Lung (tissue), 12 donors: ENCODE results near the gene LSP1. TPM values are rescaled to one million over a fixed set of nuclear protein-coding genes. Genes with fewer than 3 reads are reported as not detected.

Experiments
- ATAC-seq: fragments of 200-7000 bp; cut with Tn5 transposase; one replicate; pipeline ENCODE4 v1.9.1; 2020; ENCODE audit warnings: moderate number of reproducible peaks; ENCODE audit not compliant: insufficient read depth, low FRiP score
- DNase-seq, 3 donors: peaks; one replicate each; pipeline ENCODE4 v3.0.0-alpha.2; 2013 to 2017
- H3K27ac ChIP-seq, 2 donors: one replicate each; pipeline ENCODE4 v1.5.1; 2013; ENCODE audit warnings: mild to moderate bottlenecking in 2 of 2, moderate library complexity in 2 of 2, control low read depth in 1 of 2, inconsistent platforms in 1 of 2, low read depth in 1 of 2, low read length in 1 of 2
- H3K27me3 ChIP-seq, 3 donors: one replicate each; pipeline ENCODE4 v1.5.1; 2013; ENCODE audit warnings: low read length in 2 of 3; ENCODE audit not compliant: control insufficient read depth in 3 of 3, insufficient read depth in 3 of 3
- H3K36me3 ChIP-seq, 4 donors: one replicate each; pipeline ENCODE4 v1.5.1; 2013; ENCODE audit warnings: low read length in 4 of 4, mild to moderate bottlenecking in 1 of 4, moderate library complexity in 1 of 4; ENCODE audit not compliant: control insufficient read depth in 4 of 4, insufficient read depth in 4 of 4
- H3K4me1 ChIP-seq, 5 donors: one replicate each; pipeline ENCODE4 v1.5.1; 2013; ENCODE audit warnings: low read length in 5 of 5, mild to moderate bottlenecking in 2 of 5, moderate library complexity in 1 of 5; ENCODE audit not compliant: control insufficient read depth in 5 of 5, insufficient read depth in 5 of 5
- H3K4me3 ChIP-seq: one replicate; pipeline ENCODE4 v1.5.1; 2013; ENCODE audit warnings: mild to moderate bottlenecking, control low read depth, moderate library complexity
- H3K9ac ChIP-seq, 2 donors: one replicate each; pipeline ENCODE4 v1.5.1; 2013; ENCODE audit warnings: low read length in 2 of 2, control low read depth in 1 of 2; ENCODE audit not compliant: insufficient read depth in 1 of 2
- H3K9me3 ChIP-seq, 4 donors: one replicate each; pipeline ENCODE4 v1.5.1; 2013; ENCODE audit warnings: low read length in 3 of 4, mild to moderate bottlenecking in 1 of 4, moderate library complexity in 1 of 4; ENCODE audit not compliant: control insufficient read depth in 4 of 4, insufficient read depth in 3 of 4
- CTCF ChIP-seq: IDR thresholded peaks from 2 replicates; pipeline ENCODE4 v1.5.1; 2012; ENCODE audit warnings: mild to moderate bottlenecking; ENCODE audit errors: control extremely low read depth, extremely low read depth
- WGBS, 2 donors: extraction: QIAGEN DNeasy Blood & Tissue Kit; methylation state at CpG; one replicate each; pipeline ENCODE4 v1.1.7; 2013; 5-methylcytosine and 5-hydroxymethylcytosine counted together
- polyA plus RNA-seq, 2 donors: library from polyadenylated mRNA; stranded (reverse); fragments of 200-250 nt; gene quantifications; one replicate each; pipeline ENCODE4 v1.2.1, GENCODE V29; 2013
- total RNA-seq, 2 donors: library from RNA; depleted of rRNA in 1 of 2; stranded (reverse); fragments of >200 nt in 1 of 2; gene quantifications; one replicate each; pipeline ENCODE4 v1.2.1, GENCODE V29; 2014 to 2021
- donor health status: control.
- donor health status: control.
- donor health status: Bipolar disorder and iron deficiency.
- donor health status: healthy.
- donor health status: DM: yes; HTN: yes; CAD: no.

LSP1 gene
- total and polyA plus RNA-seq, 4 donors = 44.9 to 121 (median 83.9) TPM

DNA sequence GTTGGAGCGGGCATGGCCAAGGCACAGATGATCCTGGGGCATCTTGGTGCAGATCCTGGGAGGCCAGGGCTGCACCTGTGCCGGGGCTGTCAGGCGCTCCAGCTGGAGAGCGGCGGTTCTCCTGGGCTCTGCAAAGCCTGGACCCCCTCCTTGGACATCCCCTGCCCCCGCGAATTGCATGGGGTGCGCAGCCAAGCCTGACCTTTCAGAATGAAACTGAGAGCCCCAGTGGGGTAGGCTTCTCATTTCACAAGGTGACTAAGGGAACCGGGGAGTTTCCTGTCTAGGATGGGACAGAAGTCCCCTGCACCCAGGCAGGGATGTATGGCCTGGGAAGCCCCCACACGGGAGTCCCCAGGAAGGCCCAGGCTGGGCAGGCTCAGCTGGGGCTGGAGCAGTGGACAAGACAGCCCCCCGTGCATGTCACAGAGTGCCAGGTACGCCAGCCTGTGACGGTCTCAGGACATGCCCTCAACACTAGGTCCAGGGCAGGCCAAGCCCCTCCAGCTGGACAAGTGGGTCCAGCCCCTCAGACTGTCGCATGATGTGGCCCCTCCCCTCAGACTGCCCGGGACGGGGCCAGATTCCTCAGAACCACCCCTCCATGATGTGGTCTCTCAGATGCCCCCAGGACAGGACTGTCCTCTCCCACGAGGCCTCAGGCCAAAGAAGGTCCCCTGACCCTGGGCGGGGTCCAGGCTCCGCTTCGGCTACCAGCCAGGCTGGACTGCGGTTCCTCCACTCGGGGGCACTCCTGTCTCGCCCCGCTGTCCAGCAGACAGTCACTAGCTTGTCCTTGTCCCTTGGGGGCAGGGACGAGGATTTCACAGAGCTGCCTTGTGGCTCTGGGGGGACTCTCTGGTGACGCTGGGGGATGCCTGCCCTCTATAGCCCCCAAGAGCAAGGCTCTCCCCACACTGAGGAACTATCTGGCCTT, 2.3 kb downstream of the LSP1 start:
- WGBS, 2 donors = 79 to 81% methylated on average over 26 of the region's 26 CpGs
- Histone ChIP-seq H3K27me3 (peaks cover 0 to 3% (median 0%) of the 10 kb centered on the region in 3 donors), H3K27ac (no peak overlapping the region), H3K36me3 (peaks cover 0 to 1% (median 0%) of the 10 kb centered on the region in 4 donors), H3K4me3 (no peak overlapping the region), H3K4me1 (no peaks in the 10 kb centered on the region), H3K9me3 (no peaks in the 10 kb centered on the region), H3K9ac (no peak overlapping the region)
- no peak for TF ChIP-seq CTCF
- no peak for DNase-seq
- no peak for ATAC-seq

DNA sequence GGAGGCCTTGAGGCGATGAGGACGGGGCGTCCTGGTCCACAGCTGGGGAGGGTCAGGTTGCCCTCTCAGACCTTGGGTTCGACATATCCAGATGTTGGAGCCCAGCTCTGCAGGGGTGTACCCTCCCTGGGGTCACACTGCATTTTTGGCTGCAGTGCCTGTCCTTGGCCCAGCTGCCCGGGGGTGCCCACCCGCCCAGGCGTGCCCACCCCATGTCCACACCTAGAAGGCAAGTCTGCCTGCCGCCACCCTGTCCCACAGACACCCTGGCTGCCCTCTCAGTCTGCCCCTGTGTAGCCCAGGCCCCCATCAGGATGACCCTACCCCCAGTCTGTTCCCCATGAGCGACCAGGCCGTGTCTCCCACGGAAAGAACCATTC, 3.0 kb downstream of the LSP1 start:
- no peak overlapping the region for H3K4me3 ChIP-seq

GRCh38 chr11:1856306-1857005, 3.6 kb downstream of the LSP1 start:
- Histone ChIP-seq H3K9me3 (no peaks in the 10 kb centered on the region), H3K4me3 (no peak overlapping the region), H3K27ac (no peak overlapping the region), H3K9ac (no peak overlapping the region), H3K36me3 (peaks cover 0 to 1% (median 0%) of the 10 kb centered on the region in 4 donors), H3K27me3 (peaks cover 0 to 6% (median 0%) of the 10 kb centered on the region in 3 donors), H3K4me1 (no peaks in the 10 kb centered on the region)
- no peak for ATAC-seq
- DNase-seq = no peak
- 92% methylated on average over 13 of the region's 13 CpGs for WGBS, 2 donors
- no peak for TF ChIP-seq CTCF

More for the DNA sequence above, 3.0 kb downstream of the LSP1 start:
- no peak for ATAC-seq
- TF ChIP-seq CTCF = no peak
- Histone ChIP-seq H3K9ac (no peak overlapping the region), H3K27ac (no peak overlapping the region), H3K4me1 (no peaks in the 10 kb centered on the region), H3K27me3 (peaks cover 0 to 6% (median 0%) of the 10 kb centered on the region in 3 donors), H3K9me3 (no peaks in the 10 kb centered on the region), H3K36me3 (peaks cover 0 to 1% (median 0%) of the 10 kb centered on the region in 4 donors)
- no peak for DNase-seq
- WGBS, 2 donors = 93 to 96% methylated on average over 9 to 11 of the region's 11 CpGs
